Transverse colon (tissue), 4 donors: ENCODE results near the gene RPRD2. TPM values are rescaled to one million over a fixed set of nuclear protein-coding genes. Genes with fewer than 3 reads are reported as not detected.

Source experiments
- DNase-seq: peaks from one replicate; pipeline ENCODE4 v3.0.0-alpha.2; 2019
- H3K27ac ChIP-seq, 4 donors: fragments of 200-600 bp; sonication (generic); 2 replicates each; pipeline ENCODE4 v1.5.1; 2016 to 2018; ENCODE audit warnings: inconsistent platforms in 4 of 4
- H3K27me3 ChIP-seq: fragments of 200-600 bp; sonication (generic); 2 replicates; pipeline ENCODE4 v1.5.1; 2017; ENCODE audit warnings: inconsistent platforms
- H3K36me3 ChIP-seq, 4 donors: fragments of 200-600 bp; sonication (generic); 2 replicates each; pipeline ENCODE4 v1.5.1; 2017 to 2019; ENCODE audit warnings: inconsistent platforms in 4 of 4
- H3K4me1 ChIP-seq, 4 donors: fragments of 200-600 bp; sonication (generic); 2 replicates each; pipeline ENCODE4 v1.5.1; 2017 to 2020; ENCODE audit warnings: inconsistent platforms in 4 of 4
- H3K4me3 ChIP-seq, 4 donors: fragments of 200-600 bp; sonication (generic); 1 replicate in 1 of 4; 2 replicates in 3 of 4; pipeline versions ENCODE4 v1.5.1 to v1.6.1; 2017 to 2019; ENCODE audit warnings: inconsistent platforms in 4 of 4
- H3K9me3 ChIP-seq, 2 donors: fragments of 200-600 bp; sonication (generic); 2 replicates each; pipeline ENCODE4 v1.5.1; 2017 to 2019; ENCODE audit warnings: inconsistent platforms in 2 of 2
- CTCF ChIP-seq, 5 experiments: fragments of 200-600 bp in 3 of 5; fragments of 450-650 bp in 2 of 5; sonication (generic) in 3 of 5; IDR thresholded peaks; 1 replicate in 2 of 5; 2 replicates in 3 of 5; pipeline ENCODE4 v1.5.1; 2016 to 2017; ENCODE audit warnings: antibody characterized with exemption in 5 of 5, inconsistent platforms in 3 of 5, mild to moderate bottlenecking in 2 of 5, moderate library complexity in 1 of 5
- EP300 ChIP-seq: sonication (generic); formaldehyde crosslinking; IDR thresholded peaks from one replicate; pipeline ENCODE4 v1.6.1; 2017; ENCODE audit warnings: antibody characterized with exemption, low read depth
- POLR2A ChIP-seq: fragments of 450-650 bp; IDR thresholded peaks from one replicate; pipeline ENCODE4 v1.6.1; 2016; ENCODE audit warnings: antibody characterized with exemption, mild to moderate bottlenecking, moderate library complexity
- POLR2AphosphoS5 ChIP-seq, 3 donors: sonication (generic); formaldehyde crosslinking; IDR thresholded peaks; one replicate each; pipeline ENCODE4 v1.6.1; 2016; ENCODE audit warnings: antibody characterized with exemption in 3 of 3
- WGBS, 2 donors: methylation state at CpG; one replicate each; pipeline ENCODE4 v1.1.5; 2018; ENCODE audit warnings: low coverage in 1 of 2; 5-methylcytosine and 5-hydroxymethylcytosine counted together
- in situ Hi-C, 4 donors: fragments of 200-750 bp; cut with MboI; loops; one replicate each; pipeline versions ENCODE4 v1.15.0 to v1.15.1; 2017; ENCODE audit warnings: low sequenced_read_pairs in 3 of 4, low pct_ligation_motif_present in 1 of 4, low pct_unique_long_range_greater_than_20kb in 1 of 4
- intact Hi-C: fragments of 100-400 bp; cut with DNase I; formaldehyde crosslinking; loops from one replicate; pipeline ENCODE4 v1.15.1; 2023; ENCODE audit warnings: low total_unique reads
- total RNA-seq, 4 donors: library from RNA; depleted of rRNA; stranded (reverse); fragments of >200 nt; gene quantifications; one replicate each; pipeline ENCODE4 v1.1.0, GENCODE V29; 2016

Gene RPRD2
- total RNA-seq, 4 donors from 2014 or later: 18.7 to 36.4 (median 26.1) TPM

- Histone ChIP-seq H3K27ac (peak overlapping the region; percentile 95 to 99 (median 96)), H3K4me3 (peak overlapping the region; percentile 63 to 81 (median 68)), H3K9me3 (no peaks in the 10 kb centered on the region), H3K4me1 (peaks cover 0 to 29% (median 11%) of the 10 kb centered on the region in 4 donors), H3K27me3 (no peaks in the 10 kb centered on the region), H3K36me3 (no peaks in the 10 kb centered on the region)
- TF ChIP-seq CTCF (IDR thresholded peaks at IDR 0.05) (peak in 1 of 5 experiments; percentile 17), EP300 (no peak), POLR2AphosphoS5 (IDR thresholded peaks at IDR 0.05) (peak; percentile 39 to 53 (median 46)), POLR2A (peak; percentile 61)
- DNase-seq: peak; percentile 82
- 0 to 1% methylated on average over 3 to 45 of the region's 50 CpGs for WGBS, 2 donors
- intact Hi-C loops (no loop called here), in situ Hi-C loops (no loop called here)
Observed at GRCh38 chr1:150364231-150365003, 470 bp downstream of the RPRD2 start.

GRCh38 chr1:150365941-150366340, 2.0 kb downstream of the RPRD2 start:
- in situ Hi-C loops (no loop called here), intact Hi-C loops (no loop called here)
- no peak for TF ChIP-seq CTCF (IDR thresholded peaks at IDR 0.05)
- TF ChIP-seq POLR2AphosphoS5 (IDR thresholded peaks at IDR 0.05): no peak
- no peak for TF ChIP-seq POLR2A
- TF ChIP-seq EP300: no peak

DNA sequence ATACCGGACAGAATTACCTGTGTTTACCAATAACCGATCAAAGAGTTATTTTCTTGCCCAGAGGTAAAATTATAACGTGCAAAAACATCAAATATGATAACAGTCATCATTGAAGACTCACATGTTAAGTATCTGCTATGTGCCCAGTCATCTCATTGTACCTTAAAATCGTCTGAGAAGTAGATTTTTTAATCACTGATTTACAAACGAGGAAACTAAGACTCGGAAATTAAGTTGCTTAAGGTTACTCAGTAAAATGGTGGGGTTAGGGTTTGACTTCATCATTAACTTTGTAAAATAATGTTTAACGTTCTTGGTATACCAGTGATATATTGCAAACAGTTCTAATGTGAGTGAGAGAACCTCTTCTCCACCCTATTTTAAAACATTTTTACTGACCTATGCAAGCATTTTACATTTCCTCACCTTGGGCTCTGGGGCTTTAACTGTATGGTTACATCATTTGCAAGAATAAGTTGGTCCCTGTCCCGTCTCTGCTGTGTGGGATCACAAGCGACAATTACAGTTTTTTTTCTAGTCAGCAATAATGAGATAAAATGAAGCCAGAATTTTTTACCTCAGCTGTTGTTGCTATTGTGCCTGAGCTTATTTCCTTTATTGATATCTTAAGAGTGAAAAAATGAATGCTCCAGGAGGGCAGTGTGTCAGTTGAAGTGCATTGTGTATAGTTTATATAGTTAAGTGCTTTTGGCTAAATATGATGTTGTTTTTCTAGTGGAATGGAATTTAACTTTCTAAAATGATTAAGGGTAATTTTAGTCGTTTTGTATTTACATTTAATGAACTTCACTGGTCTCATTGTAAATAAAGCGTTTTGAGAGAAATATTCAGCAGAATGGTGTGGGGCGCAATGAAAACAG, 2.7 kb downstream of the RPRD2 start:
- in situ Hi-C loops: no loop called here
- 12 to 13% methylated on average over 12 of the region's 12 CpGs for WGBS, 2 donors
- intact Hi-C loops: no loop called here
- Histone ChIP-seq H3K9me3 (no peaks in the 10 kb centered on the region), H3K27me3 (no peaks in the 10 kb centered on the region), H3K36me3 (no peaks in the 10 kb centered on the region), H3K4me3 (peak overlapping the region in 3 of 4 donors; percentile 64 to 81 (median 71)), H3K4me1 (peaks cover 0 to 42% (median 11%) of the 10 kb centered on the region in 4 donors), H3K27ac (peak overlapping the region; percentile 95 to 99 (median 96))
- TF ChIP-seq POLR2A (no peak), EP300 (no peak), CTCF (IDR thresholded peaks at IDR 0.05) (no peak), POLR2AphosphoS5 (IDR thresholded peaks at IDR 0.05) (no peak)
- no peak for DNase-seq

More at GRCh38 chr1:150365941-150366340, 2.0 kb downstream of the RPRD2 start:
- Histone ChIP-seq H3K4me1 (peaks cover 0 to 42% (median 11%) of the 10 kb centered on the region in 4 donors), H3K9me3 (no peaks in the 10 kb centered on the region), H3K27ac (peak overlapping the region; percentile 95 to 99 (median 96)), H3K36me3 (no peaks in the 10 kb centered on the region), H3K4me3 (peak overlapping the region; percentile 63 to 81 (median 68)), H3K27me3 (no peaks in the 10 kb centered on the region)
- WGBS, 2 donors: 0% methylated on average over 1 to 3 of the region's 3 CpGs
- DNase-seq: no peak

GRCh38 chr1:150371110-150371509, 7.2 kb downstream of the RPRD2 start:
- H3K4me3 ChIP-seq: no peak overlapping the region
- intact Hi-C loops: no loop called here
- in situ Hi-C loops: no loop called here
- H3K9me3 ChIP-seq: no peaks in the 10 kb centered on the region
- DNase-seq: no peak
- 90 to 95% methylated on average over 3 to 8 of the region's 8 CpGs for WGBS, 2 donors
- H3K36me3 ChIP-seq: no peaks in the 10 kb centered on the region
- H3K27ac ChIP-seq: no peak overlapping the region
- H3K4me1 ChIP-seq: peaks cover 3 to 61% (median 17%) of the 10 kb centered on the region in 4 donors
- TF ChIP-seq EP300 (no peak), POLR2A (no peak), CTCF (IDR thresholded peaks at IDR 0.05) (no peak), POLR2AphosphoS5 (IDR thresholded peaks at IDR 0.05) (no peak)
- no peaks in the 10 kb centered on the region for H3K27me3 ChIP-seq
